GM20431 (cell line): Measurements from ENCODE around the gene DNAH8.

Source experiments
- in situ Hi-C: fragments of 300-500 bp; cut with MseI, MboI; formaldehyde crosslinking; loops from one replicate; pipeline ENCODE4 v1.15.0; 2020; ENCODE audit warnings: low sequenced_read_pairs; ENCODE audit not compliant: unreplicated experiment

The DNAH8 gene

GRCh38 chr6:39075807-39076622 lies 360.9 kb downstream of the DNAH8 start:
- in situ Hi-C loops = no loop called here

GRCh38 chr6:39076623-39077535 lies 361.8 kb downstream of the DNAH8 start:
- in situ Hi-C loops = no loop called here

GRCh38 chr6:39077882-39078594 lies 362.9 kb downstream of the DNAH8 start:
- in situ Hi-C loops = no loop called here

GRCh38 chr6:39078695-39079094 lies 363.6 kb downstream of the DNAH8 start:
- in situ Hi-C loops = no loop called here

- in situ Hi-C loops = no loop called here
These were observed 364.4 kb downstream of the DNAH8 start for GRCh38 chr6:39079197-39080125.
